GM21576 (cell line): ENCODE measurements around the gene CELF4.

Experiments
- ATAC-seq: cut with Tn5 transposase; IDR thresholded peaks from one replicate; pipeline ENCODE4 v1.9.1; 2021; ENCODE audit warnings: mild to moderate bottlenecking, moderate library complexity; ENCODE audit not compliant: unreplicated experiment

CELF4 gene

DNA sequence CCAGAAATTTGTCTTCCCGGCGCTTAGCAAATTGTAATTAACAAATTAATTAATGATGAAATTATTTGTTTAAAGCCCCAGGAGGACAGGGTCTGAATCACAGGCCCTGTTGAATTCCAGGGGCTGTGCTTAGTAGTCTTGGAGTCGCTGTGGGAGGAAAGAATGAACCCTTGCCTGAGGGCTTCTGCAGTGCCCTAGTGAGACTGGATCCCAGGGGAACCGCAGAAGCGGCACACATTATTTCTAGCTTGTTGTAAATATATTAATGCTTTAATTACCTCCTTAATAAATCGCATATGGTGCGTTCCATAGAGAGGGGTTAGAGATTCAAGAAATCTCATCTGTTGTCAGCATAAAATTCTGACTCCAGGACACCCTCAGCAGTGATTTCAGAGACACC lies 235.4 kb downstream of the CELF4 start:
- ATAC-seq: no peak

DNA sequence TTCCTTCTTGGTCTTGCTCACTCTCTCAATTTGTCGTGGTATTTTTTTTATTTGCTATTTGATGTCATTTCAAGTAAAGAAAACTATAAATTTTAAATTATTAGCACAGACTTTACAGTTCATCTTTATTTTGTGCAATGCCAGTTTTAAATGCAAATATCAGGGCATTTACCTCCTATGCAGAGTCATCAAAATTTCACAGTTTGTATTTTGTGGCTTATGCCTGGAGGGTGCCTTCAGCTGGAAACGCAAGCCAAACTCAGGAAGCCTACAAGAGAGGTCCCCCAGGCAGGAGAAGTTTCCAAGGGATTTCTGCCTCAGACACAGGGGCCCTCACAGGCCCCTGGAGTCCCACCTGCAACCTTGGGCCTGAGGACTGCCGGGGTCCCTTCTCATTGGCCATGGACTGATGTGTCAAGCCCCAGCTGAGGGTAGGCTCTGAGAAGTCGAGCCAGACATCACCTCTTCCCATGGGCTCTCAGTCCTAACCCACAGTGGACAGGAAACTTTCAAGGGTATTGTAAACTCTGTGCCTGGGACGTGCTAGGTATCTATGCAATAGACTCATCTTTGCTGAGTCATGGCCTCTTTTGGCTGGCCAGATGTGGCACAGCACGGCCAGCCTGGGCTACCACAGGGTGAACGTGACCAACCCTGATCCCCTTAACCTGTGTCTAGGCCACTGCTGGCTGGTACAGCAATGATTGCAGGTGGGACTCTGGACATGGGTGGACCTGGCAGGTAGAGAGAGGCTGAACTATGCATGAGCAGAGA lies 236.5 kb downstream of the CELF4 start:
- ATAC-seq: no peak

GRCh38 chr18:37327063-37327577 lies 238.5 kb downstream of the CELF4 start:
- ATAC-seq: no peak

DNA sequence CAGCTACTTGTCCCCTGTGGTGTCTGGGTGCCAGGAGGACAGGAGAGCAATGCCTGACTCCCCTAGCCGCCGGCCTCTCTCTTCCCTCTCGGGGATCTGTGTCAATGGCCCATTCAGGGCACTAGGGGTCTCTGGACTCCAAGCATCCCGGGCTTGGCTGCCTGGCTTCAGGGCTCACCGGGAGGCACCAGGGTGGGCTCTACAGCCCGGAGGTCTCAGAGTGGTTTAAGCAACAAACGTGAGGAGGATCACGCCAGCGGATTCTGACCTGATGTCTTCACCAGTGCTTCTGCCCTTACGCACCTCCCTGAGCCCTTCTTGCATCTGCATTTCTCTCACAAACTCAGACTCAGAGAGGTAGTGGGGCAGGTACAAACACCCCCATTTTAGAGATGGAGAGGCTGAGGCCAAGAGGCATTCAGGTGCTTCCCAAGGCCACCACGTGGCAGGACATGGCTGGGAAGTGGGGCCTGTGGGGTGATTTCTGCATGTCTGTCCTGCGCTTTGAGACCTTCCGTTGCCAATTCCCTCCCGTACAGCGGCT lies 243.0 kb downstream of the CELF4 start:
- peak; percentile 79 for ATAC-seq

- no peak for ATAC-seq
Measured at GRCh38 chr18:37321582-37322491, 243.8 kb downstream of the CELF4 start.

DNA sequence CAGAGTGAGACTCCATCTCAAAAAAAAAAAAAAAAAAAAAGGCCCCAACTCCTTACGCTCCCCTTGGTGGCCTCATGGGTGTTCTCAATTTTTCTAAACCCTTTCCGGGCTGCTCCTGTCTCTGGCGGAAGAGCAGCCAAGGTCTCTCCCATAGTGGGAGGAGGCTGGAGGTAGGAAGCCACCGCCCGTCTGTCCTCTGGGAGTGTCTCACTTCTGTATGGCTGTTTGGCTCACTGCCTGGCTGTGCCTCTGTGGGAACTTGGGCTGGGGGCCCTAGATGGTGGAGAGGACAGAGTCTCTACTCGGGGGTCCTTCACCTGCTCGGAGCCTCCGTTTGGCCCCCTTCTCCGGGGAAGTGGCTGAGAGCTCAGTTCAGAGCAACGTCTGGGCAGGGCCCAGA lies 245.3 kb downstream of the CELF4 start:
- ATAC-seq: no peak

DNA sequence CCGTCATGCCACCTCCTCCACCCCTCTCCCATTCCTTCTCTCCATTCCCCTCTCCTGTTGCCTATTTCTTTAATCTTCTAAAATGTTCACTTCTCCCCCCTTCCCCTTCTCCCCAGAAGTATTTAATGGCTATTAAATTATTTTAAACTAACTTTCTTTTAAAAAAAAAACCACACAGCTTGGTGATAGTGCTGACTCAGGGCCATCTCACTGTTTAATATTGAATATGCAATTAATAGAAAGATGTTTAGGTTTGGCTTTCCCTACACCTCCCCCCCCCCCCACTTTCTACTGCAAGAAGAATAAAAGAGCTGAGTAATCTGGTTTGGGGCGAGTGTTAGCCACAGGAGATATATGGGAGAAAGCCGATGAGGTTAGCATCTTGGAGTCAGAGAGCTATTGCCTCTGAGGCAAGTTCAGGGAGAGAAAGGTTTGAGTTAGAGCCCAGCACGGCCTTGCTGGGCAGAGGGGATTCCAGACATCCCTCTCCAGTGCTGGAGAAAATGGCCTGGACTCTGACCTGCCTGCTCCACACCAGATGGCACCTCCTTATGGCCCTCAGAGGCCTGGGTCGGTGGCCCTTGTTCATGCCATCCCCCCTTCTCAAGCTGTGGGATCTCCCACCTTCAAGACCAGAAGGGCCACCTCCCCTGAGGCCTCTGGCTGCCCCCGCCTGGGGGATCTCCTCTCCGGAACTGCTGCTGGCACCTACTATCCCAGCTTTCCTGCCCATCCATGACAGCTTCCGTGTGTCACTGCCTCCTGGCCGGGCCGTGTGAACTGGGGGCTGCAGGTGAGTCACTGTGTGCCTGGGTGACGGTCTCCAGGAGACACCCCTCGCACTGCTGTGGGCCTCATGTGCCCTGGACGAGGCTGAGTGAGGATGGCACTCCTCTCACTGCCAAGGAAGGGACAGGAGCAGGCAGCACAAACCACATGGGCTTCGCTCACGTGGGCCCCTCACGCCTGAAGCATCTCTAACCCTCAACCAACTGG lies 246.9 kb downstream of the CELF4 start:
- no peak for ATAC-seq

GRCh38 chr18:37317486-37317885 lies 248.1 kb downstream of the CELF4 start:
- ATAC-seq: no peak

DNA sequence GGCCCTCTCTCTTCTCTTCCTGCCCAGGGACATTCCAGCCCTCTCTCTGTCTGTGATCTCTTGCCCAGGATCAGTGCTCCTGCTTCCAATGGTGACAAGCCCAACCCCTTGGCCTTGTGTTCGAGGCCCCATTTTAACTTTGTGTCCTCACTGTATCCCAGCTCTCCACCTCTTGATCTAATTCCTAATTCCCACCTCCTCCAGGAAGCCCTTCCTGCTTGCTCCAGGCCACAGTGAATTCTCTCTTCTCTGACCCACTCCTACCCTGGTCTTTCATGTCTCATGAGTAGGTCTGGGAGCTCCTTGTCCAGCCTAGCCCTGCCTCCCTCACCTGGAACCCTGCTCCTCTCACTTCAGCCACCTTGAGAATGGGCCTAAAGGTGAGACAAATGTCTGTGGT lies 249.1 kb downstream of the CELF4 start:
- ATAC-seq: no peak

DNA sequence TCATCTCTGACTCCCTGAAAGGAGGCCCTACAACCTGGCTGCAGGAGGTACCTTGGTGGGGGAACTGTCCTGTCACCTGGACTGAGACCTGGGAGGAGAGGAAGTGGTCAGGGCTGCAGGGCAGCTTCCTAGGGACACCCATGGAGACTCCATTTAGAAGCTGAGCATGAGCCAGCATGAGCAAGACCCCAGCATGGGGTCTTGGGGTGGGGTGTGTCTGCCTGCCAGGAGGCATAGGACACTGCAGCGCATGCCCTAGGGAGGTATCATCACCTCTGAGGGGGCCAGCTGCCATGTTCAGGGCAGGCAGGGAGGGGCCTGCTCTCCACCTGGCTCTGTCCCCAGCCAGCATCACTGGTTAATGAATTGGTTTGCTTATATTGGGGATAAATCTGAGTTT lies 249.7 kb downstream of the CELF4 start:
- ATAC-seq: no peak

GRCh38 chr18:37314534-37314933 lies 251.1 kb downstream of the CELF4 start:
- ATAC-seq: no peak

DNA sequence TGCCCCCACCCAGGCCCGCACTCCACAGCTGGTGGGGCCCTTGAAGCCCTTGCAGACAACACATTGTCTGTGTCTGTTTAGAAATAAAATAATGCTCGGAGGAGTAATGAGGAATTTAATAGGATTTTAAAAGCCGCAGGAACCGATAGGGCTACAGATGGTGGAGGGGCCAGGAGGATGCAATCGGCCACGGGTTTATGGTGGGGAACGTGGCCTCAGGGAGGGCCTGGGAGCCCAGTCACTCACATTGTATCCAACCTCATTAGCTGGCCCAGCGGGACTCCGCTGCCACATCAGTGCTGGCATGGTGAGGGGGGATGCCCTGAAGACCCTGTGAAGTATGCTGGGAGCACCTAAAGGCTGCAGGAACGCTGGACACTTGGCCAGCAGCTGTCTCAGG lies 252.0 kb downstream of the CELF4 start:
- ATAC-seq: no peak

- ATAC-seq: no peak
Measured at GRCh38 chr18:37309861-37310260, 255.7 kb downstream of the CELF4 start.

DNA sequence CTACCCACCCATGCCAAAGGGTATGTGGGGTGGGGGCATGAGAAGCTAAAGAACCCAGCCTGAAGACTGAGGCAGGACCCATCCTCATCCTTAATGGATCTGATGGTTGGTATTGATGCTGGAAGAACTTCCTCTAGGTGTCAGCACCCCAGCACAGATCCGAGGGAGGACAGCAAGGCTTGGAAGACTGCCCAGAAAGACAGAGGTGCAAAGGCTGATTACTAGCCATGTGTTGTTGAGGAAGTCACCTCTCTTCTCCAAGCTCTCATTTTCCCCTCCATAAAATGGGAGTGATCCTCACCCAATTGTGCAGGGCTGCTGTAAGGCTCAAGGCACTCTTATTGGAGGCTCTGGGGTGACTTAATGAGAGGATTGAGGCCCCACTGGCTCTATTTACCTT lies 256.5 kb downstream of the CELF4 start:
- ATAC-seq: no peak

DNA sequence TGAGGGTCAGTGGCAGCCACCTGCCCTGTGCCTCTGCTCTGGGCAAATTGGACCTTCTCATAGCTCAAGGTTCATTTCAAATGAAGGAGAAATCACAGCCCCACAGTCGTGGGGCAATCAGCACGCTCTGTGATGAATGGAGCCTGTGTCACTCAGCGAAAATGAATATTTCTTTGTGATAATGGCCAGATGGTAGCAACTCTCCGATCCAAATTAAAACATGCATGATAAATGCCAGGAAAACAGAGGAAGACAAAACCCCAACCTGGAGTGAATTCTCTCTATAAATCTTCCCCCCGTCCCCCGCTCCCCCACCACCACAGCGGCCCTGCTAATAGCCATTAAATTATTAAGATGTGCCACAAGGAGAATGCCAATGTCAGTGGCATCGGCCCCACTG lies 258.4 kb downstream of the CELF4 start:
- ATAC-seq: no peak

- no peak for ATAC-seq
Measured at GRCh38 chr18:37306432-37306831, 259.2 kb downstream of the CELF4 start.

GRCh38 chr18:37305066-37305465 lies 260.5 kb downstream of the CELF4 start:
- ATAC-seq: no peak

DNA sequence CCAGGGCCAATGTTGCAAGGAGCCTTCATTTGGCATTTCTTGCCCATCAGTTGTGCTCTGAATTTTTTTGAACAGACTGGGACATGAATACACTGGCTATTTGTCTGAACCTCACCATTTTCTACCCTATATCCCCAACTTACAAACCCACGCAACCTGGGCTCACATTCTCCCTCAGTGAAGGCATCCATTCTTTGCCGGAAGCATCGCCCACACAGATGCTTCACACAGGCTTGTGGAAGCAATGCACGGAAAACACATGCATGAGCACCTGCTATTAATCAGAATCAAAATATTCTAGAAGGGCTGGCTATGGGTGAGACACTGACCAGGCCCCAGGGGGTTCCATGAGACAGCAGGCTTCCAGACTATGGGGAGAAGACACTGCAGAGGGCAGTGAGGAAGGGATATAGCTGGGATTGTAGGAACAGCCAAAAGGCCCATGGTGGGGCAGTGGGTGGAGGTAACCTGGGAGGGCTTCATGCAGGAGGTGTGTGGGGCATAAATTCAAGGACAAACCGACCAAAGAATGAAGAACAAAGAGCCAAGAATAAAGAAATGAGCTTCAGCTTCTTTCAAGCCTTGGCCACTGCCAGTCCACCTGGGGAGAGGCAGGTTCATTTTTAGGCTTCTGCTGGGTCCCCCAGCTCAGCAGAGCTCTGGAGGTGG lies 261.5 kb downstream of the CELF4 start:
- no peak for ATAC-seq

GRCh38 chr18:37303009-37303408 lies 262.6 kb downstream of the CELF4 start:
- no peak for ATAC-seq

- no peak for ATAC-seq
Measured at GRCh38 chr18:37302519-37302918, 263.1 kb downstream of the CELF4 start.
